ENCODE measurements around the gene CDKN1C. TPM values are rescaled to one million over a fixed set of nuclear protein-coding genes. Genes with fewer than 3 reads are reported as not detected.

CDKN1C gene
- total RNA-seq, 4 donors from 2014 or later: 12.6 to 29.7 (median 16.8) TPM

DNA sequence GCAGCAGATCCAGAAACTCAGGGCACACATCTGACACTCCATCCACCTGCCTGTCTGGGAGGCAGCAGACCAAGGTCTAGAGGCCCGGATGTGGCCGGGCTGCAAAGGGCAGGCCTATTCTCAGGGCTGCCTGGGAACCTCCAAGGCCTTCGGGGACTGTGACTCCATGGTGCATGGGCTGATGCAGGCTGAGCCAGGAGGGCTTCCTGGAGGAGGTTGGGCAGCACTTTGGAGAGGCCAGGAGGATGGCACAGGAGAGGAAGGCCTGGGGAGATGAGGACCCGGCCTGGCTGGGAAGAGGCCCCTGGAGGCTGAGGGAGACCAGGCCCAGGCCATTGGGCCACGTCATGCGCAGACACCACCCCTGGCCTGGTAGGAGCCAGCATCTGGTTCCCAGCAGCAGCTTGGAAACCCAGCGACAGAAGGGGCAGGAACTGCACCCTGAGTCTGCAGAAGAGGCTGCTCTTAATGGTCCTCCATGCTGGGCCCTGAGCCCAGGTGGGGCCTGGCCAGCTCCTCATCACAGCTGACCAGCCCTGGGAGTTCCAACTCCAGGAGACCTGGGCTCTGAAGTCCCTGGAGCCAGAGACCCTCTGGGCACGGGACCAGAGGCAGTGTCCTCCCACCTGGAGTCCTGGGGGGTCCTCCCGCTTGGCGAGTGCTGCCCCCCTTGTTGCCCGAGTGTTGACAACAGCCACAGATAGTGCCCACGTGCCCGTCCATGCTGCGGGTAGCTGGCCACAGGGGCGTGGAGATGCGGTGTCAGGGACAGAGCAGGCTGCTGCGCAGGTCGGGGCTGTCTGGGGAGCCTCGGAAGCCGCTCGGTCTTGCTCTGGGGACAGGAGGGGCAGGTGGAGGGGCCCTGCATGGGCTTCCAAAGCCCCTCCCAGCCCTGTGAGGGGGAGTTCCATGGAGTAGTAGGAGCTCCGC, 38.1 kb upstream of the CDKN1C start:
- Histone ChIP-seq H3K4me1 (peaks cover 25 to 51% of the 10 kb centered on the region in 2 donors), H3K27me3 (no peaks in the 10 kb centered on the region), H3K9me3 (no peaks in the 10 kb centered on the region), H3K36me3 (no peaks in the 10 kb centered on the region), H3K27ac (peak overlapping the region; percentile 73 to 94 (median 80)), H3K4me3 (replicated peaks in 1 of 3) (no peak overlapping the region)
- peak; percentile 90 to 93 for DNase-seq
- 38 to 77% methylated on average over 15 to 19 of the region's 22 CpGs for WGBS, 2 donors
- intact Hi-C loops (cut with DNase I): no loop called here
- peak in 1 of 2 donors; percentile 35 for TF ChIP-seq POLR2A (IDR thresholded peaks at IDR 0.05)
- TF ChIP-seq, protein P1, sequence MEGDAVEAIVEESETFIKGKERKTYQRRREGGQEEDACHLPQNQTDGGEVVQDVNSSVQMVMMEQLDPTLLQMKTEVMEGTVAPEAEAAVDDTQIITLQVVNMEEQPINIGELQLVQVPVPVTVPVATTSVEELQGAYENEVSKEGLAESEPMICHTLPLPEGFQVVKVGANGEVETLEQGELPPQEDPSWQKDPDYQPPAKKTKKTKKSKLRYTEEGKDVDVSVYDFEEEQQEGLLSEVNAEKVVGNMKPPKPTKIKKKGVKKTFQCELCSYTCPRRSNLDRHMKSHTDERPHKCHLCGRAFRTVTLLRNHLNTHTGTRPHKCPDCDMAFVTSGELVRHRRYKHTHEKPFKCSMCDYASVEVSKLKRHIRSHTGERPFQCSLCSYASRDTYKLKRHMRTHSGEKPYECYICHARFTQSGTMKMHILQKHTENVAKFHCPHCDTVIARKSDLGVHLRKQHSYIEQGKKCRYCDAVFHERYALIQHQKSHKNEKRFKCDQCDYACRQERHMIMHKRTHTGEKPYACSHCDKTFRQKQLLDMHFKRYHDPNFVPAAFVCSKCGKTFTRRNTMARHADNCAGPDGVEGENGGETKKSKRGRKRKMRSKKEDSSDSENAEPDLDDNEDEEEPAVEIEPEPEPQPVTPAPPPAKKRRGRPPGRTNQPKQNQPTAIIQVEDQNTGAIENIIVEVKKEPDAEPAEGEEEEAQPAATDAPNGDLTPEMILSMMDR (IDR thresholded peaks at IDR 0.05): no peak

DNA sequence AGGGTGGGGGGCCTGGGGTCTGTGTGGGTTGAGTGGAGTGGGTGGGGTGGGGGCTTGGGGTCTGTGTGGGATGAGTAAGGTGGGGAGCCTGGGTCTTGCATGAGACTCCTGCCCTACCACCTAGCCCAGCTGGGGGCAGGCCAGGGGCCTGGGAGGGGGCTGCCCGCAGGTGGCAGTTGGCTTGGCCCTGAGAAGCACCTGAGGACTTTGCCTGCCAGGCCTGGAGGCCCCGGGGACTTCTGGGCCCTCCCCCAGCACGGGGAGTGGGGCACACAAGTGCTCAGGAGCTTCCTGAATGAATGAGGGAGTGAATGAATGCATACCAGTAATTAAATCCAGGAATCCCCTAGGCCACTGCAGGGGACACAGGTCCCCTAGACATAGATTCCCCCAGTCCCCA, 37.1 kb upstream of the CDKN1C start:
- 45 to 57% methylated on average over 2 to 3 of the region's 3 CpGs for WGBS, 2 donors
- no peaks in the 10 kb centered on the region for H3K36me3 ChIP-seq

DNA sequence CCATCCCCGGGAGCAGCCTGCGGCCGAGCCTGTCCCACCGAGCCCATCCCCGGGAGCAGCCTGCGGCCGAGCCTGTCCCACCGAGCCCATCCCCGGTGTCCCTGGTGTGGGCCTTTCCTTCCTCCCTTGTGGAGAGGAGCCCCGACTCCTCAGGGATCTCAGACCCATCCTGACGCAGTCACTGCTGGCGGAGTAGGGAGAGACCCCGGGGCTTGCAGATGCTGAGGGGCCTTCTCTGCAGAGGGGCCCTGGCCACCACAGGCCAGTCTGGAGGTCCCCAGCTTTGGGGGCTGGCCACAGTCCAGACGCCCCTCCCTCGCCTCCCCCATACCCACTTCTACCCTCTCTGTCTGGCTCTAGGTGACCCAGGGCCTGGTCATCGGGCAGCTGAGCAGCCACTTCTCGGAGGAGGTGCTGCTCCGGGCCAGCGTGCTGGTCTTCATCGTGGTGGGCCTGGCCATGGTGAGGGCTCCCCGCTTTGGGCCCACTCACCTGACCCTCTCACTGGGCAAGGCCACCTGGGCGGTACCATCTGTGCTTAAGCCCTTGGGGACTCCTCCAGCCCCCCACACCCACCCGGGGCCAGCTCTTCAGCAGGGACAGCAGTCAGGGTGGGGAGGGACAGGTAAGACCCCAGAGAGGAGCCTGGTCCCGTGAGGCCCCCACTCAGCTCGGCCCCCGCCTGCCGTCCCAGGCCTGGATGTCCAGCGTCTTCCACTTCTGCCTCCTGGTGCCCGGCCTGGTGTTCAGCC, 36.3 kb upstream of the CDKN1C start:
- DNase-seq: no peak
- TF ChIP-seq, protein P1 (IDR thresholded peaks at IDR 0.05): no peak
- no peak for TF ChIP-seq POLR2A (IDR thresholded peaks at IDR 0.05)
- 89 to 90% methylated on average over 2 to 12 of the region's 29 CpGs for whole genome bisulfite sequencing, 2 donors
- Histone ChIP-seq H3K9me3 (no peaks in the 10 kb centered on the region), H3K27ac (peak overlapping the region in 2 of 3 donors; percentile 10 to 60), H3K36me3 (no peaks in the 10 kb centered on the region), H3K27me3 (no peaks in the 10 kb centered on the region), H3K4me3 (replicated peaks in 1 of 3) (no peak overlapping the region), H3K4me1 (peaks cover 18 to 35% of the 10 kb centered on the region in 2 donors)
- intact Hi-C loops (cut with DNase I): no loop called here

More for the DNA sequence above, 37.1 kb upstream of the CDKN1C start:
- no peak for DNase-seq
- intact Hi-C loops (cut with DNase I): no loop called here
- Histone ChIP-seq H3K4me3 (replicated peaks in 1 of 3) (no peak overlapping the region), H3K27me3 (no peaks in the 10 kb centered on the region), H3K27ac (peak overlapping the region in 2 of 3 donors; percentile 60 to 94), H3K4me1 (peaks cover 18 to 41% of the 10 kb centered on the region in 2 donors), H3K9me3 (no peaks in the 10 kb centered on the region)
- TF ChIP-seq, protein P1 (IDR thresholded peaks at IDR 0.05): no peak

DNA sequence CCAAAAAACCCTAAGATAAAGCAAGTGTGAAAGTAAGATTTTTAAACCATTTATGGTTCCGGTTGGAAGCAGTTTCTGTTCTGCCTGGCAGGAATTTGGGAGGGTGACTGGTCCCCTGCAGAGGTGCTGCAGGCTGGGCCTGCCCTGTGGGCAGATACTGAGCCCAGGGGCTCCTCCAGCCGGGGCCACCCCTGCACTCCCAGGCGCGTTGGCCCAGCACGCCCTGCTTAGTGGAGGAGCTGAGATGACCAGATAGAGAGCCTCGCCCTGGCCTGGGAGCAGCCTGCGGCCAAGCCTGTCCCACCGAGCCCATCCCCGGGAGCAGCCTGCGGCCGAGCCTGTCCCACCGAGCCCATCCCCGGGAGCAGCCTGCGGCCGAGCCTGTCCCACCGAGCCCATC, 35.7 kb upstream of the CDKN1C start:
- Histone ChIP-seq H3K36me3 (no peaks in the 10 kb centered on the region), H3K27me3 (no peaks in the 10 kb centered on the region), H3K27ac (no peak overlapping the region), H3K4me3 (replicated peaks in 1 of 3) (no peak overlapping the region), H3K4me1 (peaks cover 18 to 28% of the 10 kb centered on the region in 2 donors), H3K9me3 (no peaks in the 10 kb centered on the region)
- peak; percentile 35 to 46 for DNase-seq
- intact Hi-C loops (cut with DNase I): no loop called here
- WGBS, 2 donors: 53 to 77% methylated on average over 6 to 8 of the region's 16 CpGs
- no peak for TF ChIP-seq POLR2A (IDR thresholded peaks at IDR 0.05)
- TF ChIP-seq, protein P1 (IDR thresholded peaks at IDR 0.05): no peak

Measured in thyroid gland (tissue), 4 donors.